IPS-20b (cell line): Measurements from ENCODE around the gene SRGAP3.

ENCODE experiments used
- H3K27ac ChIP-seq: one replicate; pipeline ENCODE4 v1.5.1; 2013; ENCODE audit warnings: low read length
- H3K27me3 ChIP-seq: 2 replicates; pipeline ENCODE4 v1.6.1; 2013; ENCODE audit warnings: mild to moderate bottlenecking, low read length, inconsistent platforms; ENCODE audit not compliant: insufficient read depth
- H3K36me3 ChIP-seq: 2 replicates; pipeline ENCODE4 v1.6.1; 2013; ENCODE audit warnings: low read depth, mild to moderate bottlenecking, inconsistent platforms, low read length, moderate library complexity; ENCODE audit not compliant: insufficient read depth
- H3K4me1 ChIP-seq: 2 replicates; pipeline ENCODE4 v1.6.1; 2013; ENCODE audit warnings: mild to moderate bottlenecking, control low read depth, inconsistent platforms, low read length, moderate library complexity; ENCODE audit not compliant: insufficient read depth
- H3K4me3 ChIP-seq: 2 replicates; pipeline ENCODE4 v1.5.1; 2013; ENCODE audit warnings: mild to moderate bottlenecking, low read length, inconsistent platforms
- H3K9ac ChIP-seq: 2 replicates; pipeline ENCODE4 v1.6.1; 2013; ENCODE audit warnings: low read depth, mild to moderate bottlenecking, inconsistent platforms, low read length, moderate library complexity
- H3K9me3 ChIP-seq: 2 replicates; pipeline ENCODE4 v1.6.1; 2013; ENCODE audit warnings: mild to moderate bottlenecking, low read depth, low read length, inconsistent platforms; ENCODE audit not compliant: insufficient read depth

SRGAP3 gene

GRCh38 chr3:9233814-9234600 lies 15.4 kb downstream of the SRGAP3 start:
- Histone ChIP-seq H3K9ac (no peak overlapping the region), H3K4me3 (no peak overlapping the region), H3K36me3 (no peaks in the 10 kb centered on the region), H3K4me1 (peaks cover 11% of the 10 kb centered on the region), H3K27ac (no peak overlapping the region), H3K9me3 (no peaks in the 10 kb centered on the region), H3K27me3 (no peaks in the 10 kb centered on the region)

DNA sequence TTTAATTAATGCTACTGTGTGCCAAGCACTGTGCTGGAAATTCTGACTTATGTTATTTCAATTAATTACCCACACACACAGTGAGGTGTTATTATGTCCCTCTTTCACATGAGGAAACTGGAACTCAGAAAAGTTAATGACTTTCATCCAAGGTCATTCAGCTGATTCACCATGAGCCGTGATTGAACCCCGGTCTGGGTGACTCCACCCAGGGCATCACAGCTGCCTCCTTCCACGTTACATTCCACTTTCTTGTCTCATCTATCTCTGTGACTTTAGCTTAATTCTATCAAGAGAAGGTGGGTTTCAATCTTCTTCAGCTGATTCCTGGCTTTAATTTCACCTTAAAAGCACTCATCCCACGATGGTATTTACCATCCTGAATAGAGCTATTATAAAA lies 16.3 kb downstream of the SRGAP3 start:
- Histone ChIP-seq H3K27me3 (no peaks in the 10 kb centered on the region), H3K9ac (no peak overlapping the region), H3K27ac (no peak overlapping the region), H3K36me3 (no peaks in the 10 kb centered on the region), H3K4me3 (no peak overlapping the region), H3K9me3 (no peaks in the 10 kb centered on the region), H3K4me1 (peaks cover 11% of the 10 kb centered on the region)

- Histone ChIP-seq H3K9ac (no peak overlapping the region), H3K4me3 (no peak overlapping the region), H3K4me1 (peaks cover 11% of the 10 kb centered on the region), H3K36me3 (no peaks in the 10 kb centered on the region), H3K27me3 (no peaks in the 10 kb centered on the region), H3K27ac (no peak overlapping the region), H3K9me3 (no peaks in the 10 kb centered on the region)
Measured at GRCh38 chr3:9231937-9232336, 17.5 kb downstream of the SRGAP3 start.

DNA sequence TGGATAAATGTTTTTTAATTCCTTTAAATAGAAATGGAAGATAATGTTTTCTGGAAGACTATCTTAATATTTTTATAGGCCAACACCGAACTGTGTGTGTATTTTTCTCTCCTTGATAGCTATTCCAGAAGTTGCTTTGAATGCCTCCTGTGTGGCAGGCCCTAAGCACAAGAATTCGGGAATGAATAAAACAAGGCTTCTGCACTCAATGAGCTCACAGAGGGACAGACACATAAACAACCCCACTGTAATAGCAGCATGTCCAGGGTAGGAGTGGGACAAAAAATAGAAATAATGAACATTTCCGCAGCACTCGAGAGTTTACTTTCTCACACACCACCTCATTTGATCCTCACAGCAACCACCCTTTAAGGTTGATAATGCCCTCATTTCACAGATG lies 18.0 kb downstream of the SRGAP3 start:
- no peak overlapping the region for H3K9ac ChIP-seq
- no peak overlapping the region; the same call in 1 of the 2 replicates for H3K4me3 ChIP-seq
- H3K36me3 ChIP-seq: no peaks in the 10 kb centered on the region
- H3K4me1 ChIP-seq: peaks cover 15% of the 10 kb centered on the region
- H3K27ac ChIP-seq: no peak overlapping the region
- no peaks in the 10 kb centered on the region for H3K27me3 ChIP-seq
- no peaks in the 10 kb centered on the region for H3K9me3 ChIP-seq

DNA sequence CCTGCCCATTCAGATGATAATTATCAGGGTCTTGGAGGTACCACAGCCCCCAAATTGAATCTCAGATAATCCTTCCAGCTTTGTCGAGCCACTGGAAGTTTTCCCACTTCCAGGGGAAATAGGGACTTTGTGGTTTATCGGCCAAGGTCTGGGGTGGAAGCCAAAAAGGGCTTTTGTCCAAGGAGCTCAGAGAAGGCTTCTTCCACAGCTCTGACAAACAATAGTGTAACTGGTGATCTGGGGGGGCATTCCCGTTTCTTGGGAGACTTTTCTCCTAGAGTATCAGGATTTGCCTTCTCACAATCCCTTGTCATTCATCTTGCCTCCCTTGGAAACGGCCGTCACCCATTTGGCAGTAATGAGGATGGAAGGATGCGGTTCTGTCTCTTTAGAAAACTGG lies 18.4 kb downstream of the SRGAP3 start:
- Histone ChIP-seq H3K9ac (no peak overlapping the region; the same call in 1 of the 2 replicates), H3K27me3 (no peaks in the 10 kb centered on the region), H3K4me3 (no peak overlapping the region; the same call in 1 of the 2 replicates)

GRCh38 chr3:9230596-9230995 lies 18.9 kb downstream of the SRGAP3 start:
- no peaks in the 10 kb centered on the region for H3K9me3 ChIP-seq
- H3K4me1 ChIP-seq: peaks cover 23% of the 10 kb centered on the region
- no peak overlapping the region; the same call in 1 of the 2 replicates for H3K4me3 ChIP-seq
- no peak overlapping the region for H3K27ac ChIP-seq
- no peaks in the 10 kb centered on the region for H3K27me3 ChIP-seq
- H3K36me3 ChIP-seq: no peaks in the 10 kb centered on the region
- H3K9ac ChIP-seq: no peak overlapping the region; the same call in 1 of the 2 replicates

More for the DNA sequence above, 18.4 kb downstream of the SRGAP3 start:
- peaks cover 19% of the 10 kb centered on the region for H3K4me1 ChIP-seq
- H3K36me3 ChIP-seq: no peaks in the 10 kb centered on the region
- H3K9me3 ChIP-seq: no peaks in the 10 kb centered on the region
- no peak overlapping the region for H3K27ac ChIP-seq

DNA sequence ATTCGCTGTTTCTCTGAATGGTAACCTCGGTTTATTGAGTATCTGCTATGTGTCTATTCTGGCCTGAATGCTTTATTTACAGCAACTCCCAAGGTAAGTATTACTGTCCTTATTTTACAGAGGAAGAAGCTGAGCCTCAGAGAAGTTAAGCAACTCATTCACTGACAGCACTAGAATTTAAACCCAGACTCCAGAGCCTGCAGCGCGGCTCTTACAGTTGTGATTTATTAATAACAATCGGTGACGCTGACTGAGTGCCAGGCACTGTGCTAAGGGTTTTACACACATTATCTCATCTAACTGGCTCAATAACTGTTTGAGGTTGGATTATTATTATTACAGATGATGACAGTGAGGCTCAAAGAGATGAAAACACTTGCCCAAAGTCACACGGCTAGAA lies 19.6 kb downstream of the SRGAP3 start:
- no peak overlapping the region for H3K27ac ChIP-seq
- no peaks in the 10 kb centered on the region for H3K9me3 ChIP-seq
- peaks cover 31% of the 10 kb centered on the region for H3K4me1 ChIP-seq
- H3K9ac ChIP-seq: no peak overlapping the region
- H3K4me3 ChIP-seq: no peak overlapping the region
- no peaks in the 10 kb centered on the region for H3K36me3 ChIP-seq
- H3K27me3 ChIP-seq: no peaks in the 10 kb centered on the region

DNA sequence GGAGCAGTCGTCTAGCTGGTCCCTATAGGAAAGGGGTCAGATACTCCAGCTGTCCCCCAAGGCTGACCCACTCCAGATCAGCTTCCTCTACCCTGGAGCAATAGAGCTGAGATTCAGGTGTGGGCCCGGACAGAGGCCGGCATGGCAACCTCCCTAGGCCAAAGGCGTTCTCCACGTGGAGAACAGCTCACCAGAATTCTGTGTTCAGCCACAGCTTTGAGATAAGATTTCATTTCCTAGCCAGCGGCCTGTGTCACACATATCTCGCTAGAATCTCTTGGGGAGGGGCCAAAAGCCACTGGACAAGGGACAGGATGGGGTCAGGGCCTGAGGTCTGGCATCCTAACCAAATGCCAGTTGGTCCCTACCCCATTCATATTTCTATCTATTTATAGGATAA lies 20.1 kb downstream of the SRGAP3 start:
- H3K4me1 ChIP-seq: peaks cover 31% of the 10 kb centered on the region
- no peaks in the 10 kb centered on the region for H3K36me3 ChIP-seq
- H3K27ac ChIP-seq: no peak overlapping the region
- H3K4me3 ChIP-seq: no peak overlapping the region
- no peaks in the 10 kb centered on the region for H3K27me3 ChIP-seq
- H3K9ac ChIP-seq: no peak overlapping the region
- H3K9me3 ChIP-seq: no peaks in the 10 kb centered on the region

- Histone ChIP-seq H3K4me3 (peak overlapping the region; percentile 7; the same call in 1 of the 2 replicates), H3K9ac (no peak overlapping the region), H3K9me3 (no peaks in the 10 kb centered on the region), H3K27ac (no peak overlapping the region), H3K27me3 (no peaks in the 10 kb centered on the region), H3K36me3 (no peaks in the 10 kb centered on the region), H3K4me1 (peaks cover 27% of the 10 kb centered on the region)
Measured at GRCh38 chr3:9226326-9226725, 23.1 kb downstream of the SRGAP3 start.

DNA sequence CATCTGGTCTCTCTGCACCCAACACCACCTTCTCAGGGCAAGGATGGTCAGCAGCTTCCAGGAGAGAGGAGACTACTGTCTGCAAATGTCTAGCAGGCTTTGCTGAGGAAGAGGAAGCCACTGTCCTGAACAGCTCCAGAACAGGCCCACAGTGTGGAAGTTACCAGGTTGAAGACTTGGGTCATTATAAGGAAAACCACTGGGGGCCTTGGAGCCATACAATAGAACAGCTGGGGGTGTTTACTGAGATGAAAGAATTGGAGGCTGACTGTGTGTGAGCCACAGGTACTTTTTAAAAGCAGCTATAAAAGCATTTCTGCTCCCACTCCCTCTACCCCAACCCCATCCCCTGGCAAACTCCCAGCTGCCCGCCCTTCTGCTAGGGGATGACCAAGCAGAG lies 24.2 kb downstream of the SRGAP3 start:
- Histone ChIP-seq H3K4me3 (0 out of 2 replicates have a peak overlapping the region, but pooled peaks have one; percentile 6), H3K9me3 (no peaks in the 10 kb centered on the region), H3K4me1 (peaks cover 21% of the 10 kb centered on the region; the same call in 1 of the 2 replicates), H3K9ac (no peak overlapping the region), H3K36me3 (no peaks in the 10 kb centered on the region), H3K27me3 (no peaks in the 10 kb centered on the region), H3K27ac (no peak overlapping the region)

DNA sequence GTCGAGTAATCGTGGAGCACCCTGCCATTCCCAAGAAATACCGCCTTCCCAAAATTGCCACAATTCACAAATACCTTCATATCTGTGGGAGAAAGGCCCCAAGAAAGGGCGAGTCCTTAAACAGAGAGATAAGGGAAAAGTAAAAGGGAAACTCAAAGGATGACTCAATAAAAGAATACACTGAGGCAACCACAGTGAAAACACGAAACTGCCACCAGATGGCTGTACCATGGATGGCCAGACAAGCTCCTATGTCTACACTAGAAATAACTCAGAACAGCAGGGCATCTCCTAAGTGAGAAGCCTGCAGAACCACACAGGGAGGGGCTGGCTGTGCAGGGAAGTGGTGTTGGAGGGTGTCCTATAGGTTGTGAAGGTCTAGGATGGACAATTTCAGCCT lies 25.0 kb downstream of the SRGAP3 start:
- Histone ChIP-seq H3K27me3 (no peaks in the 10 kb centered on the region), H3K4me1 (peaks cover 21% of the 10 kb centered on the region; the same call in 1 of the 2 replicates), H3K9ac (no peak overlapping the region), H3K4me3 (no peak overlapping the region), H3K27ac (no peak overlapping the region), H3K9me3 (no peaks in the 10 kb centered on the region), H3K36me3 (no peaks in the 10 kb centered on the region)

- Histone ChIP-seq H3K27me3 (no peaks in the 10 kb centered on the region), H3K9ac (no peak overlapping the region), H3K4me3 (no peak overlapping the region), H3K4me1 (peaks cover 21% of the 10 kb centered on the region; the same call in 1 of the 2 replicates), H3K36me3 (no peaks in the 10 kb centered on the region), H3K9me3 (no peaks in the 10 kb centered on the region), H3K27ac (no peak overlapping the region)
Measured at GRCh38 chr3:9223672-9224071, 25.8 kb downstream of the SRGAP3 start.
